Gastrocnemius medialis (tissue), 4 donors: Measurements from ENCODE around the gene GEMIN5.

ENCODE experiments used
- POLR2A ChIP-seq, 2 donors: fragments of 450-650 bp; IDR thresholded peaks; one replicate each; pipeline ENCODE4 v1.6.1; 2017; ENCODE audit warnings: antibody characterized with exemption in 2 of 2, mild to moderate bottlenecking in 2 of 2, moderate library complexity in 2 of 2
- TF ChIP-seq, protein P1 (sequence below), 5 experiments: fragments of 450-650 bp in 3 of 5; fragments of 200-600 bp in 2 of 5; sonication (generic) in 2 of 5; IDR thresholded peaks in 4 of 5; conservative IDR thresholded peaks in 1 of 5; 1 replicate in 4 of 5; 2 replicates in 1 of 5; pipeline ENCODE4 v1.5.1; 2016 to 2019; ENCODE audit warnings: antibody characterized with exemption in 5 of 5, mild to moderate bottlenecking in 3 of 5, moderate library complexity in 3 of 5

DNA sequence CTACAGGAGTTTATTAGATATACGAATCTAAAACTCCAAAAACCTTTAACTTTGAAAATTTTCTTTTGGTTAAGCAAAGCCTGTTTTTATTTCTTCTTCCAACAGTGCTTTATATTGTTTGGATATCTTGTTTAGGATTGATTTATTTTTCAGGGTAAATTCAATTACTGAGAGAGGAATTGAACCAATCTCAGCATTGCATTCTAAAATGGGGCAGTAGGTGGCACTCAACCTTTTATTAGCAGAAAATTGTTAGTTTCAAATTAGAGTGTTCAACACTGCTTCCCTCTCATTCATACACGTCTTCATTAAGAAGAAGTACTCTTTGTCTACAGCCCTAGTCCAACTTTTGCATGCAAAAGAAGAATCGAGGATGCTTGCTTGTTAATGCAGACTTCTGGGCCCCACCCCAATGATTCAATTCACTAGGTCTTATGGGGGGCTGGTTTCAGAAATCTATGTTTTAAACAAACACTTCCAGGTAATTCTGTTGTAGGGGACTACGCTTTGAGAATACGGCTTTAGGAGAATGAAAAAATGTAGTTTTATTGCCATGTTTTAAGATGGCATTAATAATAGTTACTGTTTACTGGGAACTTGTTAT is 29.5 kb upstream of the GEMIN5 start:
- TF ChIP-seq, protein P1, sequence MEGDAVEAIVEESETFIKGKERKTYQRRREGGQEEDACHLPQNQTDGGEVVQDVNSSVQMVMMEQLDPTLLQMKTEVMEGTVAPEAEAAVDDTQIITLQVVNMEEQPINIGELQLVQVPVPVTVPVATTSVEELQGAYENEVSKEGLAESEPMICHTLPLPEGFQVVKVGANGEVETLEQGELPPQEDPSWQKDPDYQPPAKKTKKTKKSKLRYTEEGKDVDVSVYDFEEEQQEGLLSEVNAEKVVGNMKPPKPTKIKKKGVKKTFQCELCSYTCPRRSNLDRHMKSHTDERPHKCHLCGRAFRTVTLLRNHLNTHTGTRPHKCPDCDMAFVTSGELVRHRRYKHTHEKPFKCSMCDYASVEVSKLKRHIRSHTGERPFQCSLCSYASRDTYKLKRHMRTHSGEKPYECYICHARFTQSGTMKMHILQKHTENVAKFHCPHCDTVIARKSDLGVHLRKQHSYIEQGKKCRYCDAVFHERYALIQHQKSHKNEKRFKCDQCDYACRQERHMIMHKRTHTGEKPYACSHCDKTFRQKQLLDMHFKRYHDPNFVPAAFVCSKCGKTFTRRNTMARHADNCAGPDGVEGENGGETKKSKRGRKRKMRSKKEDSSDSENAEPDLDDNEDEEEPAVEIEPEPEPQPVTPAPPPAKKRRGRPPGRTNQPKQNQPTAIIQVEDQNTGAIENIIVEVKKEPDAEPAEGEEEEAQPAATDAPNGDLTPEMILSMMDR (IDR thresholded peaks at IDR 0.05 in 4 of 5, conservative IDR thresholded peaks at IDR 0.05 in 1 of 5) = peak in 1 of 5 experiments; percentile 37
- no peak for TF ChIP-seq POLR2A (IDR thresholded peaks at IDR 0.05)
